CD4-positive, CD25-positive, alpha-beta regulatory T cell (primary cell): Measurements from ENCODE around the gene ITGB1. TPM values are rescaled to one million over a fixed set of nuclear protein-coding genes. Genes with fewer than 3 reads are reported as not detected.

Experiments used
- ATAC-seq, 2 donors: fragments of 150-1000 bp; cut with Tn5 transposase; one replicate each; pipeline ENCODE4 v1.10.0; 2021; ENCODE audit warnings: low read depth in 2 of 2, moderate number of reproducible peaks in 2 of 2, moderate library complexity in 1 of 2
- DNase-seq, 3 donors: peaks; one replicate each; pipeline versions ENCODE4 v3.0.0 to v3.0.0-alpha.2; 2012 to 2022; ENCODE audit warnings: mixed read lengths in 1 of 3
- H3K27ac ChIP-seq: one replicate; pipeline ENCODE4 v1.7.0; 2013; ENCODE audit warnings: mild to moderate bottlenecking, low read length; ENCODE audit not compliant: insufficient read depth, poor library complexity, severe bottlenecking
- H3K27me3 ChIP-seq: one replicate; pipeline ENCODE4 v1.7.0; 2013; ENCODE audit warnings: low read length; ENCODE audit not compliant: control insufficient read depth, insufficient read depth
- H3K36me3 ChIP-seq: one replicate; pipeline ENCODE4 v1.7.0; 2013; ENCODE audit warnings: mild to moderate bottlenecking, low read length, moderate library complexity; ENCODE audit not compliant: control insufficient read depth, insufficient read depth
- H3K4me1 ChIP-seq: 2 replicates; pipeline ENCODE4 v1.7.0; 2013; ENCODE audit warnings: mild to moderate bottlenecking, low read length; ENCODE audit not compliant: insufficient read depth, control insufficient read depth, poor library complexity, severe bottlenecking
- H3K4me3 ChIP-seq: one replicate; pipeline ENCODE4 v1.7.0; 2013; ENCODE audit warnings: low read depth, mild to moderate bottlenecking, low read length, moderate library complexity
- H3K9me3 ChIP-seq, 2 experiments: 1 replicate in 1 of 2; 2 replicates in 1 of 2; pipeline ENCODE4 v1.7.0; 2013; ENCODE audit warnings: low read length in 2 of 2, mild to moderate bottlenecking in 1 of 2, moderate library complexity in 1 of 2; ENCODE audit not compliant: control insufficient read depth in 2 of 2
- H3K27ac Mint-ChIP-seq, 3 donors: one replicate each; pipeline ENCODE4 v1.8.0; 2020 to 2022; ENCODE audit warnings: mild to moderate bottlenecking in 3 of 3, mixed read lengths in 3 of 3, moderate library complexity in 2 of 3
- H3K27me3 Mint-ChIP-seq: one replicate; pipeline ENCODE4 v1.8.0; 2022; ENCODE audit warnings: mild to moderate bottlenecking, mixed read lengths
- H3K36me3 Mint-ChIP-seq: one replicate; pipeline ENCODE4 v1.8.0; 2020; ENCODE audit warnings: mixed read lengths
- H3K4me1 Mint-ChIP-seq, 4 donors: one replicate each; pipeline ENCODE4 v1.8.0; 2020 to 2022; ENCODE audit warnings: mixed read lengths in 4 of 4, mild to moderate bottlenecking in 1 of 4
- H3K4me3 Mint-ChIP-seq, 4 donors: one replicate each; pipeline ENCODE4 v1.8.0; 2020 to 2022; ENCODE audit warnings: mild to moderate bottlenecking in 4 of 4, mixed read lengths in 4 of 4, moderate library complexity in 3 of 4
- H3K9me3 Mint-ChIP-seq, 7 donors: one replicate each; pipeline ENCODE4 v1.8.0; 2020 to 2022; ENCODE audit warnings: mixed read lengths in 7 of 7, mild to moderate bottlenecking in 3 of 7, moderate library complexity in 2 of 7
- polyA plus RNA-seq, 4 donors: library from polyadenylated mRNA; unstranded; fragments of 300-500 nt; fragmentation: Illumina TruSeq; gene quantifications; one replicate each; pipeline ENCODE4 v1.2.3, GENCODE V29; 2021
- total RNA-seq: library from RNA; stranded (reverse); gene quantifications from one replicate; pipeline ENCODE4 v1.2.3, GENCODE V29; 2022

The ITGB1 gene
- total and polyA plus RNA-seq, 5 donors from 2014 or later = 360 to 577 (median 524) TPM

DNA sequence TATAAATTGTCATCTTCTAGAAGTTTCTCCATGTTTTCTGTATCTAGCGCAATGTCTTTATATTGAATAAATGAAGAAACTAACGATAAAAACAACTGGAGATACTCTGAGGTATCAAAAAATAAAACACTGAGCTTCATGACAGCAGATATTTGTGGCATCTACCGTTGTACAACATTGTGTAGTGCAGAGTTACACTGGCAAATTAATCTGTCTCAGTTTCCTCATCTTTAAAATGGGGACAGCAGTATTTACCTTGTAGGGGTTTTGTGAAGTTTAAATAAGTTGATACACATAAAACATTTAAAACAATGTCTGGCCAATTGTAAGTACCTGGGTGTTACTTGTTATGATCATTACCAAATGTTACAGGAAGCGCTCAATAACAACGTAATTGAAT is 10.4 kb downstream of the ITGB1 start:
- Histone ChIP-seq H3K4me3 (peak overlapping the region; percentile 99), H3K27ac (peak overlapping the region; percentile 70), H3K27me3 (no peaks in the 10 kb centered on the region), H3K4me1 (peaks cover 88% of the 10 kb centered on the region), H3K36me3 (peaks cover 10% of the 10 kb centered on the region), H3K9me3 (no peaks in the 10 kb centered on the region)
- peak overlapping the region; percentile 47 to 83 (median 78) for H3K27ac Mint-ChIP-seq
- DNase-seq (no peak), ATAC-seq (peak; percentile 23 to 33)
- H3K36me3 Mint-ChIP-seq = peaks cover 18% of the 10 kb centered on the region
- peaks cover 69 to 91% (median 82%) of the 10 kb centered on the region in 4 donors for H3K4me1 Mint-ChIP-seq
- H3K9me3 Mint-ChIP-seq = no peaks in the 10 kb centered on the region
- peak overlapping the region; percentile 61 to 90 (median 74) for H3K4me3 Mint-ChIP-seq
- H3K27me3 Mint-ChIP-seq = no peaks in the 10 kb centered on the region

DNA sequence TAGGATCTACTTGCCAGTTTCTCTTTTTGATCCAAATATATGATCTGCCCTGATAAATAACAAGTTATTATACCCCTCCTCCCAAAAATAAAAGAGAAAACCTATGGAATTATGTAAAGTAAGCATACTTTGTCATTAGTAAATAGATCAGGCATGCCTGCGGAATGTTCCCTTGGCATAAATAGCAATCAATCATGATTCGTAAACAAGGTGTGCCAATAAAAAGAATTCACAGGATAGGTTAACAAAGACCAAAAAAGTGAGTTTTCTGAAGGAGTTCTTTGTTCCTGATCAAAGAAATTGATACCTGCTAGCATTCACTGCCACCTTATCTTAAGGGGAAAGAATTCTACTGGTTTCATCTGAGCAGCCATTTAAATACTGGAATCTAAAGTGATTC is 11.9 kb downstream of the ITGB1 start:
- H3K27me3 Mint-ChIP-seq = no peaks in the 10 kb centered on the region
- Histone ChIP-seq H3K27me3 (no peaks in the 10 kb centered on the region), H3K4me1 (peaks cover 88% of the 10 kb centered on the region), H3K4me3 (peak overlapping the region; percentile 35), H3K27ac (peak overlapping the region; percentile 70), H3K9me3 (no peaks in the 10 kb centered on the region), H3K36me3 (peaks cover 10% of the 10 kb centered on the region)
- ATAC-seq (no peak), DNase-seq (no peak)
- peak overlapping the region; percentile 46 to 70 (median 55) for H3K27ac Mint-ChIP-seq
- peak overlapping the region in 2 of 4 donors; percentile 6 to 76 for H3K4me3 Mint-ChIP-seq
- H3K9me3 Mint-ChIP-seq = no peaks in the 10 kb centered on the region
- peaks cover 15% of the 10 kb centered on the region for H3K36me3 Mint-ChIP-seq
- H3K4me1 Mint-ChIP-seq = peaks cover 69 to 88% (median 79%) of the 10 kb centered on the region in 4 donors

DNA sequence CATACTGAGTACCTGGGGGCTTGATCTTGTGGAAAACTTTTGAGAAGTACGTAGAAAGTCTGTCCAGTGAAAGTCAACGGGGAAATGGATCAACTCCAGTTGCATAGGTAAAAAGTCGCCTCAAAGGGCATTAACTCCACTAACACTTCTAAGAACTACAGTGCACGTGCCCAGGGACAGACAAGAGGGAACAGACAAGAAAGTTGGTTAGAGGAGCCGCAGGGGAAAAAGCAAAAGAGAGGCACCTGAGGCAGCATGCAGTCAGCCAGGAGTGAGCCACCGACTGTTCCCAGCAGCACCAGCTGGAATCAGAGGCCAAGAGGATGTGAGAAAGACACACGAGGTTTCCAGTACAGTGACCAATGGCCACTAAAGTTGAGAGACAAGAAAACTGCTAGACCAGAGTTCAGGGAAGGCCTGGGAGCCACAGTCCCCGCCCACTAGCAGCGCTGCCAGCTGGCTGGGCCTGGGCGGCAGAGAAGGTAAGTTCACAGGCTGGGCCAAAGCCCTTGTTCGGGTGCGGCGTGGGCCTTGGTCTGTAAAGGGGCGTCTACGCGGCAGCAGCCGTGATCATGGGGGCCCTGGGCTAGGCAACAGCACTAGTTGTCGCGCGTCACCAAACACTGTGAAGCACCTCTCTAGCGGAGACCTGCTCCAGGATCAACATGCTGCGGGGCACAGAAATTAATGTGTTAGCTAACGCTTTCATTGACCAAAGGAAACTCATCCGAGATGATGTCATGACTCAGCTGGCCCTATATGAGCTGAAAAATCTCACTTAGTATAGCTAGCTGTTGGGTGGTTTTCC is 14.0 kb downstream of the ITGB1 start:
- H3K27me3 Mint-ChIP-seq = no peaks in the 10 kb centered on the region
- Histone ChIP-seq H3K27me3 (no peaks in the 10 kb centered on the region), H3K9me3 (no peaks in the 10 kb centered on the region), H3K4me1 (peaks cover 89% of the 10 kb centered on the region), H3K4me3 (peak overlapping the region; percentile 62), H3K36me3 (peaks cover 22% of the 10 kb centered on the region), H3K27ac (peak overlapping the region; percentile 48)
- H3K4me1 Mint-ChIP-seq = peaks cover 62 to 89% (median 78%) of the 10 kb centered on the region in 4 donors
- DNase-seq (no peak), ATAC-seq (no peak)
- peak overlapping the region; percentile 67 to 83 (median 77) for H3K4me3 Mint-ChIP-seq
- peaks cover 15% of the 10 kb centered on the region for H3K36me3 Mint-ChIP-seq
- peaks cover 0 to 1% (median 0%) of the 10 kb centered on the region in 7 donors for H3K9me3 Mint-ChIP-seq
- peak overlapping the region; percentile 43 to 92 (median 82) for H3K27ac Mint-ChIP-seq

DNA sequence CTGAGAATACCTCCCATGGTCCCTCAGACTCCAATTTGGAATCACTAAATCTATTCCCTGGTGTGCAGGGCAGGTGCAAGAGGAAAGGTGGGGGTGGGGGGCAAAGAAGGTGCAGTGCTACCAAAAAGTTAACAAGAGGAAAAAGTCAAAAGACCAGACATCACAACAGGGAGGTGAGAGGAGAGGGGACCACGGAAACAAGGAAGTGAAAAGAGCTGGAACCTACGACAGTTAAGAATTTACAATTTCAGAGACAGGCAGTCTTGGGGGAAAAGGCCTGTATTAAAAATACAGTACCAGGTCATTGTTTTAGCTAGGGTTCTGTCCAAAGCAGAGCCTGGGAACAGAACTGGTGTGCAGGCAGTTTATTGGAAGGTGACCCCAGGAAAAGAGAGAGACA is 14.6 kb downstream of the ITGB1 start:
- H3K36me3 Mint-ChIP-seq = peaks cover 17% of the 10 kb centered on the region
- peak overlapping the region; percentile 43 to 92 (median 82) for H3K27ac Mint-ChIP-seq
- H3K27me3 ChIP-seq = no peaks in the 10 kb centered on the region
- peaks cover 61 to 89% (median 78%) of the 10 kb centered on the region in 4 donors for H3K4me1 Mint-ChIP-seq
- ATAC-seq (no peak), DNase-seq (no peak)
- H3K4me3 ChIP-seq = peak overlapping the region; percentile 62
- no peaks in the 10 kb centered on the region for H3K9me3 ChIP-seq
- H3K4me1 ChIP-seq = peaks cover 89% of the 10 kb centered on the region
- no peaks in the 10 kb centered on the region for H3K27me3 Mint-ChIP-seq
- H3K9me3 Mint-ChIP-seq = peaks cover 0 to 1% (median 0%) of the 10 kb centered on the region in 7 donors
- peaks cover 26% of the 10 kb centered on the region for H3K36me3 ChIP-seq
- peak overlapping the region; percentile 48 for H3K27ac ChIP-seq
- H3K4me3 Mint-ChIP-seq = peak overlapping the region; percentile 54 to 87 (median 74)

DNA sequence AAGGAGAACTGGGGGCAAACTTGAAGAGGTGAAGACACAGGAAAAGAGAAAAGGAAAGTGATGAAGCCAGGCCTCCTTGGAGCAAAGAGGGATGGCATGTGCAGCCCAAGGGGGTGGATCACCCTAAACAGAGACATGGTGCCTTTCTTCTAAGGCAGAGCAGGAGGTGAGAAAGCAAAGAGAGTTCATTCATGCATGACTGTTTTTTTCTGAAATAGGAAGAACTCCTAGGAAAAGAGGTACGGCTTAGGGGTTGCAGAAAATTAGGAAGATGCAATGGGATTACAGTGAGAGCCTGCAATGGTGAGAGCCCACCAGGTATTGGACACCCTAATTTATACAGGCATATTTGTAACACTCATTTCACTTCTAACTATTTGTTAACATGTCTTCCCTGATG is 15.9 kb downstream of the ITGB1 start:
- Mint-ChIP-seq H3K27ac (peak overlapping the region in 2 of 3 donors; percentile 64 to 68), H3K36me3 (peaks cover 21% of the 10 kb centered on the region), H3K4me1 (peaks cover 55 to 85% (median 74%) of the 10 kb centered on the region in 4 donors), H3K9me3 (peaks cover 0 to 1% (median 0%) of the 10 kb centered on the region in 7 donors), H3K27me3 (no peaks in the 10 kb centered on the region), H3K4me3 (peak overlapping the region; percentile 35 to 53 (median 43))
- H3K4me3 ChIP-seq = peak overlapping the region; percentile 66
- H3K27ac ChIP-seq = peak overlapping the region; percentile 47
- H3K27me3 ChIP-seq = no peaks in the 10 kb centered on the region
- DNase-seq (no peak), ATAC-seq (no peak)
- H3K36me3 ChIP-seq = peaks cover 32% of the 10 kb centered on the region
- H3K4me1 ChIP-seq = peaks cover 81% of the 10 kb centered on the region
- no peaks in the 10 kb centered on the region for H3K9me3 ChIP-seq

DNA sequence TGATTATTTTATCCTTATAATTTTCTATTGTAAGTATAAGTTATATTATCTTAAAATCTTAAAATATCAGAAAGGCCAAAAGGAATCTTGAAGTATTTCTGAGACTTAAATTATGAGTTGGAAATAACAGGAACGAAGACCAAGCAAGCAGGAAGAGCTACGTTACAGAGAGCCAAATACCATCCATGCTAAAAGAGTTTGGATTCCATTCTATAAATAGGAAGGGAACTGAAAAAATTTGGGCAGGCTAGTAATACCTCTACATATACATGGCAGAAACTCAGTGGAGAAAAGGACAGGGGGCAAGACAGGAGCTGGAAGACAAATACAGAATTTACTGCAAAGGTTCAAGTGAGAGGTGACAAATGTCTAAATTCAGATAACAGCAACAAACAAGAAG is 16.7 kb downstream of the ITGB1 start:
- Histone ChIP-seq H3K4me1 (peaks cover 80% of the 10 kb centered on the region), H3K27me3 (no peaks in the 10 kb centered on the region), H3K27ac (peak overlapping the region; percentile 70), H3K36me3 (peaks cover 32% of the 10 kb centered on the region), H3K9me3 (no peaks in the 10 kb centered on the region), H3K4me3 (peak overlapping the region; percentile 66)
- Mint-ChIP-seq H3K36me3 (peaks cover 28% of the 10 kb centered on the region), H3K4me1 (peaks cover 61 to 91% (median 75%) of the 10 kb centered on the region in 4 donors), H3K4me3 (peak overlapping the region; percentile 42 to 89 (median 50)), H3K27me3 (no peaks in the 10 kb centered on the region), H3K9me3 (peaks cover 0 to 1% (median 0%) of the 10 kb centered on the region in 7 donors), H3K27ac (peak overlapping the region in 2 of 3 donors; percentile 37 to 64)
- no peak for DNase-seq
- ATAC-seq = no peak

DNA sequence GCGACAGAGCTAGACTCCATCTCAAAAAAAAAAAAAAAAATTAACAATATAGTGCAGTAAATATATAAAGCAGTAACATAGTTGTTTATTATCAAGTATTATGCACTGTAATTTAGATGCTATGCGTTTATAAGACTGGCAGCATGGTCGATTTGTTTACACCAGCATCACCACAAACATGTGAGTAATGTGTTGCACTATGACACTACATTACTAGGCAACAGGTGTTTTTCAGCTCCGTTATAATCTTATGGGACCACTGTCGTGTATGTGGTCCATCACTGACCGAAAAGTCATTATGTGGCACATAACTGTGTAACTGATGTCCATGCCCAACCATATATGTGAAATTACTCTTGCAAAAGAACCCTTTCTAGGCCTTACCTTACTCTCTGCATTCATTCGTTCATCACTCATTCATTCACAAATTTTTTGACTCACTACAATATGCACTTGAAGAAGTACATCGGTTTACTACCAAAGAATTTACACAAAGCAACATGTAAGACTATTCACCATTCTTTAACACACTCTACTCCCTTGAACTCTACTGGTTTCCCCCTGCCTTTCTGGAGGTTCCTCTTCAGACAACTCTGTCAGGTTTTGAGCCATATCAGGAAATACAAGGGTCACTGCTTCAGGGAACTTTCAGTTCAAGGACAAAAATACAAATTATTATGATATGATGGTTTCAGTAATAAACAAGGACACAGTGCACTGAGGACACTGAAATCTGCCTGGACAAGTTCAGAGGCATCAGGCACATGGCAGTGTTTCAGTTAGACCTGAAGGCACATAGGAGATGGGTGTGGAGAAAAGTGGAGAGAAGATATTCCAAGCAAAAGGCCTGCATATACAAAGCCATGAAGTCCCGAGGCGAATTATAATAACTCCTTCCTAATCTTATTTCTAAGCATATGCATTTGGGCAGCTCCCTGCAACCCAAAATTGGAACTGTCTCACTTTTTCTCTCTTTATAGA is 17.4 kb downstream of the ITGB1 start:
- Histone ChIP-seq H3K4me3 (peak overlapping the region; percentile 60), H3K9me3 (no peaks in the 10 kb centered on the region), H3K27ac (peak overlapping the region; percentile 70), H3K27me3 (no peaks in the 10 kb centered on the region), H3K36me3 (peaks cover 34% of the 10 kb centered on the region), H3K4me1 (peaks cover 73% of the 10 kb centered on the region)
- Mint-ChIP-seq H3K36me3 (peaks cover 32% of the 10 kb centered on the region), H3K4me3 (peak overlapping the region; percentile 10 to 42 (median 22)), H3K9me3 (peaks cover 0 to 1% (median 0%) of the 10 kb centered on the region in 7 donors), H3K27ac (peak overlapping the region; percentile 9 to 62 (median 54)), H3K27me3 (no peaks in the 10 kb centered on the region), H3K4me1 (peaks cover 56 to 89% (median 73%) of the 10 kb centered on the region in 4 donors)
- DNase-seq (no peak), ATAC-seq (peak; percentile 12 to 38)
